K562 (cell line): ENCODE results near the gene BDNF. TPM values are rescaled to one million over a fixed set of nuclear protein-coding genes. Genes with fewer than 3 reads are reported as not detected.

Experiments used
- ATAC-seq: fragments of 200-7000 bp; cut with Tn5 transposase; 3 replicates; pipeline ENCODE4 v1.9.1; 2020; ENCODE audit warnings: moderate library complexity
- BruUV-seq: library from RNA; stranded (reverse); fragments of 400-500 nt; replicated peaks from 2 replicates; lab custom pipeline; 2021; lab: Mats Ljungman, UMichigan
- CTCF ChIA-PET: fragments of 300-600 bp; formaldehyde crosslinking; extraction: SDS; loops from one replicate; lab custom pipeline; 2021; ENCODE audit warnings: low intra/inter-chr PET ratio; lab: Yijun Ruan, JAX
- POLR2A ChIA-PET: fragments of 300-600, 350-650 bp; sonication (Branson Sonifier 250); formaldehyde crosslinking; extraction: SDS; loops from one replicate; lab custom pipeline; 2021; ENCODE audit warnings: antibody characterized with exemption, inconsistent platforms; lab: Yijun Ruan, JAX
- DNase-seq, 4 experiments: peaks; one replicate each; pipeline versions ENCODE4 v3.0.0 to v3.0.0-alpha.2; 2011 to 2018; ENCODE audit warnings: low spot score in 3 of 4, mixed read lengths in 3 of 4; ENCODE audit errors: extremely low read depth in 1 of 4
- FAIRE-seq: peaks from 2 replicates; lab custom pipeline; 2011; peaks lifted over from hg19 to GRCh38; lab: Jason Lieb, UNC
- H2AFZ ChIP-seq: 2 replicates; pipeline ENCODE4 v1.6.0; 2011; ENCODE audit warnings: low read depth, low read length, control low read depth, inconsistent platforms
- H3K27ac ChIP-seq: fragments of 200-600 bp; 3 replicates; pipeline ENCODE4 v1.8.0; 2011; ENCODE audit warnings: low read depth, mild to moderate bottlenecking, control low read depth, inconsistent platforms, low read length, moderate library complexity, mixed read lengths; ENCODE audit errors: extremely low read depth
- H3K27me3 ChIP-seq, 2 experiments: fragments of 300-600 bp in 1 of 2; 2 replicates in 1 of 2; 3 replicates in 1 of 2; pipeline versions ENCODE4 v1.6.0 to v1.8.0; 2011; ENCODE audit warnings: inconsistent platforms in 2 of 2, low read length in 2 of 2, mild to moderate bottlenecking in 1 of 2, mixed read lengths in 1 of 2, moderate library complexity in 1 of 2; ENCODE audit not compliant: control insufficient read depth in 2 of 2, insufficient read depth in 2 of 2
- H3K36me3 ChIP-seq: fragments of 300-600 bp; 3 replicates; pipeline ENCODE4 v1.8.0; 2011; ENCODE audit warnings: mild to moderate bottlenecking, low read length, inconsistent platforms; ENCODE audit not compliant: control insufficient read depth, insufficient read depth
- H3K4me1 ChIP-seq, 2 experiments: fragments of 200-600 bp in 1 of 2; replicated peaks in 1 of 2; 2 replicates in 1 of 2; 3 replicates in 1 of 2; pipeline versions ENCODE4 v1.5.1 to v1.8.0; 2011; ENCODE audit warnings: inconsistent platforms in 2 of 2, low read length in 2 of 2, mild to moderate bottlenecking in 1 of 2, mixed read lengths in 1 of 2, moderate library complexity in 1 of 2; ENCODE audit not compliant: control insufficient read depth in 2 of 2, insufficient read depth in 2 of 2
- H3K4me2 ChIP-seq: 2 replicates; pipeline ENCODE4 v1.6.1; 2011; ENCODE audit warnings: low read length, control low read depth, inconsistent platforms, mixed read lengths; ENCODE audit not compliant: insufficient read depth
- H3K4me3 ChIP-seq: fragments of 200-600 bp; sonication (generic), shearing (Covaris generic); 2 replicates; pipeline ENCODE4 v1.5.1; 2016; ENCODE audit warnings: control low read depth, inconsistent platforms
- H3K79me2 ChIP-seq: fragments of 200-600 bp; 3 replicates; pipeline ENCODE4 v1.8.0; 2011; ENCODE audit warnings: low read length, inconsistent platforms; ENCODE audit not compliant: control insufficient read depth, insufficient read depth
- H3K9ac ChIP-seq, 2 experiments: 2 replicates each; pipeline versions ENCODE4 v1.6.0 to v1.6.1; 2011; ENCODE audit warnings: low read depth in 2 of 2, low read length in 2 of 2, control low read depth in 1 of 2, inconsistent platforms in 1 of 2, mild to moderate bottlenecking in 1 of 2, mixed read lengths in 1 of 2; ENCODE audit not compliant: insufficient read depth in 1 of 2
- H3K9me1 ChIP-seq: one replicate; pipeline ENCODE4 v1.6.0; 2011; ENCODE audit warnings: inconsistent platforms, mild to moderate bottlenecking, low read length, moderate library complexity; ENCODE audit not compliant: control insufficient read depth, insufficient read depth
- H3K9me3 ChIP-seq: replicated peaks from 2 replicates; pipeline ENCODE4 v1.5.1; 2011; ENCODE audit warnings: low read depth, low read length, inconsistent platforms; ENCODE audit not compliant: control insufficient read depth, insufficient read depth
- H4K20me1 ChIP-seq: replicated peaks from 2 replicates; pipeline ENCODE4 v1.6.1; 2011; ENCODE audit warnings: low read length, inconsistent platforms, mixed read lengths; ENCODE audit not compliant: control insufficient read depth, insufficient read depth
- CBX8 ChIP-seq: fragments of 200-600 bp; sonication (generic); IDR thresholded peaks from 2 replicates; pipeline ENCODE4 v1.6.1; 2012; ENCODE audit warnings: borderline replicate concordance, mixed run types, low read depth, mild to moderate bottlenecking, moderate library complexity, mixed read lengths, low read length, control low read depth, inconsistent platforms; ENCODE audit not compliant: poor library complexity, severe bottlenecking; ENCODE audit errors: extremely low read depth
- CXXC5 ChIP-seq: fragments of 250-450 bp; sonication (Bioruptor Pico); IDR thresholded peaks from 2 replicates; pipeline ENCODE4 v1.8.0; 2022; ENCODE audit warnings: inconsistent platforms, mild to moderate bottlenecking, moderate library complexity
- NEUROD1 ChIP-seq: fragments of 150-350 bp; IDR thresholded peaks from 2 replicates; pipeline ENCODE4 v1.6.1; 2014; ENCODE audit warnings: borderline replicate concordance, low read length, low read depth; ENCODE audit not compliant: partially characterized antibody
- PHB ChIP-seq: fragments of 250-450 bp; sonication (Bioruptor Pico); IDR thresholded peaks from 2 replicates; pipeline ENCODE4 v1.5.0; 2021
- POLR2B ChIP-seq: fragments of 450-650 bp; IDR thresholded peaks from 2 replicates; pipeline ENCODE4 v1.6.1; 2018; ENCODE audit warnings: low read depth; ENCODE audit not compliant: partially characterized antibody
- RERE ChIP-seq: sonication (generic); formaldehyde crosslinking; IDR thresholded peaks from 2 replicates; pipeline ENCODE4 v1.8.0; 2023; ENCODE audit warnings: missing genetic modification reagents, mild to moderate bottlenecking, borderline replicate concordance
- RREB1 ChIP-seq: fragments of 250-450 bp; sonication (Bioruptor Pico); IDR thresholded peaks from 2 replicates; pipeline ENCODE4 v1.4.0; 2020
- TBP ChIP-seq: optimal IDR thresholded peaks from 2 replicates; pipeline ENCODE3; 2011; ENCODE audit warnings: low read depth, low read length, improper control_type of control experiment
- TFAM ChIP-seq: fragments of 250-450 bp; sonication (Bioruptor Pico); conservative IDR thresholded peaks from 2 replicates; pipeline ENCODE4 v1.5.0; 2021; ENCODE audit warnings: mild to moderate bottlenecking, moderate library complexity
- ZNF232 ChIP-seq: sonication (generic); formaldehyde crosslinking; IDR thresholded peaks from 2 replicates; pipeline ENCODE4 v1.8.0; 2022; ENCODE audit warnings: mild to moderate bottlenecking, missing genetic modification reagents
- ZNF436 ChIP-seq: fragments of 250-450, 450-650 bp; sonication (Bioruptor Pico); formaldehyde crosslinking; IDR thresholded peaks from 2 replicates; pipeline ENCODE4 v1.7.0; 2020; ENCODE audit warnings: mild to moderate bottlenecking
- WGBS: fragments of 100-300 bp; shearing (Covaris generic); methylation state at CpG from one replicate; pipeline ENCODE4 v1.1.6; 2016; ENCODE audit warnings: low coverage, mixed read lengths; ENCODE audit not compliant: insufficient coverage; ENCODE audit errors: missing lambda C conversion rate; 5-methylcytosine and 5-hydroxymethylcytosine counted together
- in situ Hi-C: fragments of 300-500 bp; cut with MboI; formaldehyde crosslinking; loops from 4 replicates; pipeline ENCODE4 v1.15.0; 2018; ENCODE audit warnings: inconsistent platforms, mixed read lengths
- intact Hi-C: fragments of 100-400 bp; cut with micrococcal nuclease; formaldehyde crosslinking; loops from 2 replicates; pipeline ENCODE4 v1.14.2; 2022
- polyA plus RNA-seq, 8 experiments: library from polyadenylated mRNA; depleted of rRNA in 4 of 8; stranded (reverse) in 5 of 8; unstranded in 3 of 8; fragments of >200 nt; fragmentation: Nextera tagmentation in 2 of 8; fragmentation: Illumina TruSeq in 1 of 8; extraction: Ambion mirVana in 2 of 8; extraction: Trizol in 1 of 8; gene quantifications; 2 replicates each; pipeline versions ENCODE4 v1.2.1 to v1.2.3, GENCODE V29; 2011 to 2014; ENCODE audit warnings: inconsistent platforms in 1 of 8, missing spikeins in 1 of 8
- total RNA-seq, 7 experiments: library from RNA; depleted of rRNA in 6 of 7; stranded (reverse); fragments of >200 nt in 6 of 7; fragmentation: Illumina TruSeq in 2 of 7; extraction: Trizol in 2 of 7; gene quantifications; 2 replicates each; pipeline versions ENCODE4 v1.2.1 to v1.2.3, GENCODE V29; 2011 to 2021; ENCODE audit warnings: low replicate concordance in 1 of 7

Gene BDNF
- total and polyA plus RNA-seq, 9 of the 15 experiments (the other 6 are each of a cell fraction or from before 2014, with no cell fraction given): 0.04 TPM; not detected in 8

- Histone ChIP-seq H3K9me1 (no peaks in the 10 kb centered on the region), H2AFZ (no peak overlapping the region), H3K4me3 (no peak overlapping the region), H3K4me2 (no peak overlapping the region), H3K27ac (no peak overlapping the region), H4K20me1 (no peaks in the 10 kb centered on the region), H3K36me3 (no peaks in the 10 kb centered on the region), H3K79me2 (no peaks in the 10 kb centered on the region), H3K9ac (no peak overlapping the region), H3K27me3 (peaks cover 0 to 5% of the 10 kb centered on the region in 2 experiments; a peak in 1 of 5 replicates)
- no peak for FAIRE-seq
- in situ Hi-C loops (no loop called here), intact Hi-C loops (loop anchor here (5.0 kb wide), 3 partner anchors 1000 to 1635 kb away; no protein-coding TSS in a partner anchor)
- POLR2A ChIA-PET: no interaction called here
- BruUV-seq: no TSS peak
- ATAC-seq: no peak
- WGBS: 2% methylated on average over 2 of the region's 2 CpGs
- TF ChIP-seq POLR2B (no peak), CBX8 (no peak), ZNF436 (CRISPR knock-in tag) (no peak), RREB1 (CRISPR knock-in tag) (no peak), NEUROD1 (no peak), CXXC5 (CRISPR knock-in tag) (no peak), PHB (CRISPR knock-in tag) (no peak), RERE (CRISPR knock-in tag) (no peak), TFAM (CRISPR knock-in tag) (no peak), ZNF232 (CRISPR knock-in tag) (no peak), TBP (no peak)
- TF ChIP-seq, all 486 proteins: peak for 0
- CTCF ChIA-PET: no interaction called here
- no peak for DNase-seq
- peaks cover 0 to 4% of the 10 kb centered on the region in 2 experiments; a peak in 2 of 5 replicates for H3K4me1 ChIP-seq
- H3K9me3 ChIP-seq: no peaks in the 10 kb centered on the region
Measured at GRCh38 chr11:27697679-27698275, 2.5 kb downstream of the BDNF start.
